ENCODE data around the gene LAMC3. TPM values are rescaled to one million over a fixed set of nuclear protein-coding genes. Genes with fewer than 3 reads are reported as not detected.

LAMC3 gene
- total RNA-seq, 1 experiment from 2014 or later = 2.9 TPM

GRCh38 chr9:131015876-131016397, 7.0 kb downstream of the LAMC3 start:
- in situ Hi-C loops (cut with HindIII; ENCODE audit: low pct_unique_long_range_greater_than_20kb, low sequenced_read_pairs) = no loop called here
- no peak for DNase-seq (ENCODE audit: low read depth, low spot score)

DNA sequence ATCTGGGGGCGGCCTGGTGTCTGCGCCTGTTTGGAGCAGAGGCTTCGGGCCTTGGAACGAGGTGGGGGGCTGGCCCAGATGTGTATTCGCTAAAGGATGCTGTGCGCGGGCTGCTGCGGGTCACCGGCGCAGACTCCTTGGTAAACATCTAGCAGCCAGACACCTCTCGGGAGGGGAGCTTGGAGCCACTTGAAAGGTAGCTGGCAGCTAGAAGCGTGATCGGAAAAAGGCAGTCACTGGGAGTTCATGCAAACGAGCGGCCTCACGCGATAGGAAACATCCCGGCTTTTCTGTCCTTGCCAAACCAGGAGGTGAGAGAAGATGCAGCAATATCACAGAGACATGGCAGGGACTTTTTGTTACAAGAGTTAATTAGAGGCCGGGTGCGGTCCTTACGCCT, 8.1 kb downstream of the LAMC3 start:
- DNase-seq (ENCODE audit: low read depth, low spot score) = no peak
- in situ Hi-C loops (cut with HindIII; ENCODE audit: low pct_unique_long_range_greater_than_20kb, low sequenced_read_pairs) = no loop called here

DNA sequence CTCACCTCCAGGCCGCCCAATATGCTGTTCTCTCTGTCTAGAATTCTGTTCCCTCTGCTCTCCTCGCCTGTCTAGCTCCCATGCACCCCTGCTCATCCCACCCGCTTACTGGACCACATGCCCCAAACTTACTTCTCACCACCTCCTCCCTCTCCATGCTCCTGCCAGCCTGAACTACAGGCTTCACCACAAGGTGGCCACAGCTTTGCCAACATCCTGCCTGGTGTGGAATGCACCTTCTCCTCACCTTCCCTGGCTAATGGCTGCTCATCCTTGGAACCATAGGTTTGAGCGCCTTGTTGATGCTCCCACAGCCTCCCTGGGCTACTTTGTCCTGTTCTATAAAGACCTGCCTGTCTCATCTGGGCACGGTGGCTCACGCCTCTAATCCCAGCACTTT, 9.6 kb downstream of the LAMC3 start:
- peak; percentile 30 for DNase-seq (ENCODE audit: low read depth, low spot score)
- in situ Hi-C loops (cut with HindIII; ENCODE audit: low pct_unique_long_range_greater_than_20kb, low sequenced_read_pairs) = no loop called here

GRCh38 chr9:131019388-131020239, 10.6 kb downstream of the LAMC3 start:
- in situ Hi-C loops (cut with HindIII; ENCODE audit: low pct_unique_long_range_greater_than_20kb, low sequenced_read_pairs) = no loop called here

GRCh38 chr9:131020388-131020787, 11.4 kb downstream of the LAMC3 start:
- no peak for DNase-seq (ENCODE audit: low read depth, low spot score)
- in situ Hi-C loops (cut with HindIII; ENCODE audit: low pct_unique_long_range_greater_than_20kb, low sequenced_read_pairs) = no loop called here

More at GRCh38 chr9:131019388-131020239, 10.6 kb downstream of the LAMC3 start:
- DNase-seq (ENCODE audit: low read depth, low spot score) = no peak

GRCh38 chr9:131020862-131021261, 11.9 kb downstream of the LAMC3 start:
- in situ Hi-C loops (cut with HindIII; ENCODE audit: low pct_unique_long_range_greater_than_20kb, low sequenced_read_pairs) = no loop called here

DNA sequence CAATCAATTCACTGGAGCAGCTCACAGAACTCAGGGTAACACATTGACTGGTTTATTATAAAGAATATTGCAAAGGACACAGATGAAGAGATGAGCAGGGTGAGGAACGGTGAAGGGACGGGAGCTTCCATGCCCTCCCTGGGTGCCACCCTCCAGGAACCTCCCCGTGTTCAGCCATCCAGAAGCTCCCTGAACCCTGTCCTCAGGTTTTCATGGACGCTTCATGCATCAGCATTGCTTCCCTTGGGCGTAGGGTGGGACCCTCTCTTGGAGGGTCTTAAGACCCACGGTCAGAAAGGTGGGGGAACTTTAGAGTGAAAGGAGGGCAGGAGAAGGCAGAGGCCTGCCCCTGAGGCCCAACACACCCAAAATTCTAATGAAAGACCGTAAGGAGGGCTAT, 12.8 kb downstream of the LAMC3 start:
- in situ Hi-C loops (cut with HindIII; ENCODE audit: low pct_unique_long_range_greater_than_20kb, low sequenced_read_pairs) = no loop called here
- no peak for DNase-seq (ENCODE audit: low read depth, low spot score)

More at GRCh38 chr9:131020862-131021261, 11.9 kb downstream of the LAMC3 start:
- no peak for DNase-seq (ENCODE audit: low read depth, low spot score)

- in situ Hi-C loops (cut with HindIII; ENCODE audit: low pct_unique_long_range_greater_than_20kb, low sequenced_read_pairs) = no loop called here
- no peak for DNase-seq (ENCODE audit: low read depth, low spot score)
Measured at GRCh38 chr9:131024978-131025868, 16.2 kb downstream of the LAMC3 start.

GRCh38 chr9:131025953-131026858, 17.2 kb downstream of the LAMC3 start:
- in situ Hi-C loops (cut with HindIII; ENCODE audit: low pct_unique_long_range_greater_than_20kb, low sequenced_read_pairs) = no loop called here
- DNase-seq (ENCODE audit: low read depth, low spot score) = no peak

- in situ Hi-C loops (cut with HindIII; ENCODE audit: low pct_unique_long_range_greater_than_20kb, low sequenced_read_pairs) = no loop called here
- DNase-seq (ENCODE audit: low read depth, low spot score) = no peak
Measured at GRCh38 chr9:131027048-131027871, 18.3 kb downstream of the LAMC3 start.

- in situ Hi-C loops (cut with HindIII; ENCODE audit: low pct_unique_long_range_greater_than_20kb, low sequenced_read_pairs) = no loop called here
- no peak for DNase-seq (ENCODE audit: low read depth, low spot score)
Measured at GRCh38 chr9:131027872-131028179, 18.9 kb downstream of the LAMC3 start.

DNA sequence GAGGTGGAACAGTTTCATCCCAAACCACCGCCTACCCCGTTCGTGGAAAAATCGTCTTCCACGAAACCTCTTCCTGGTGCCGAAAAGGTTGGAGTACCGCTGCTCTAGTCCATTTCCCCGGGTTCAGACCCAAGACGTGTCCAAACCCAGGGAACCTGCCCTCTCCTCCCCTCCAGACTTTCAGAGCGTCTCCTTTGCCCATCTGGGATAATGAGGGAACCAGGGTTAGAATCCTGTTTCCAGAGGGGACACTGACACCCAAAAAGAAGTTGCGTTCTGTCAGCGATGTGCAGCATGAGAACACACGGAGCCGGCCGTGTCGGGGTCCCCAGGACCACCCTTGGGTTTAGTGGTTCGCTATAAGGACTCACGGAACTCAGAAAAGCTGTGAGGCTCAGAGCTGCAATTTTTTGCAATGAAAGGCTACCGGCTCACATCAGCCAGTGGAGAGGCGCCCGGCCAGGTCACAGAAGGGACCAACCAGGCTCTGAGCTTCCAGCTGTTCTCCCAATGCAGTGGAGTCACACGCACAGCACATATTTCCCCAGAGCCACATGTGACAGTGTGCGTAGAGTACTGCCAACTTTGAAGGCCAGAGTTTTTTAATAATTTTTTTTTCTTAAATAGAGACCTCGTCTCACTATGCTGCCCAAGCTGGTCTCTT, 19.4 kb downstream of the LAMC3 start:
- in situ Hi-C loops (cut with HindIII; ENCODE audit: low pct_unique_long_range_greater_than_20kb, low sequenced_read_pairs) = no loop called here
- no peak for DNase-seq (ENCODE audit: low read depth, low spot score)

GRCh38 chr9:131028931-131029573, 20.1 kb downstream of the LAMC3 start:
- in situ Hi-C loops (cut with HindIII; ENCODE audit: low pct_unique_long_range_greater_than_20kb, low sequenced_read_pairs) = no loop called here
- no peak for DNase-seq (ENCODE audit: low read depth, low spot score)

GRCh38 chr9:131029574-131029952, 20.6 kb downstream of the LAMC3 start:
- in situ Hi-C loops (cut with HindIII; ENCODE audit: low pct_unique_long_range_greater_than_20kb, low sequenced_read_pairs) = no loop called here
- no peak for DNase-seq (ENCODE audit: low read depth, low spot score)

- in situ Hi-C loops (cut with HindIII; ENCODE audit: low pct_unique_long_range_greater_than_20kb, low sequenced_read_pairs) = no loop called here
- DNase-seq (ENCODE audit: low read depth, low spot score) = no peak
Measured at GRCh38 chr9:131030239-131031004, 21.4 kb downstream of the LAMC3 start.
